GM19324 (cell line): ENCODE results near the gene CCDC27.
"Not testable (repeated sequence)": the region's sequence is repeated elsewhere in the genome, so short reads cannot be mapped to it uniquely, and the experiment has no call there.

ENCODE experiments used
- ATAC-seq: cut with Tn5 transposase; IDR thresholded peaks from one replicate; pipeline ENCODE4 v1.9.1; 2021; ENCODE audit warnings: mild to moderate bottlenecking, moderate library complexity; ENCODE audit not compliant: unreplicated experiment, low FRiP score

Gene CCDC27

DNA sequence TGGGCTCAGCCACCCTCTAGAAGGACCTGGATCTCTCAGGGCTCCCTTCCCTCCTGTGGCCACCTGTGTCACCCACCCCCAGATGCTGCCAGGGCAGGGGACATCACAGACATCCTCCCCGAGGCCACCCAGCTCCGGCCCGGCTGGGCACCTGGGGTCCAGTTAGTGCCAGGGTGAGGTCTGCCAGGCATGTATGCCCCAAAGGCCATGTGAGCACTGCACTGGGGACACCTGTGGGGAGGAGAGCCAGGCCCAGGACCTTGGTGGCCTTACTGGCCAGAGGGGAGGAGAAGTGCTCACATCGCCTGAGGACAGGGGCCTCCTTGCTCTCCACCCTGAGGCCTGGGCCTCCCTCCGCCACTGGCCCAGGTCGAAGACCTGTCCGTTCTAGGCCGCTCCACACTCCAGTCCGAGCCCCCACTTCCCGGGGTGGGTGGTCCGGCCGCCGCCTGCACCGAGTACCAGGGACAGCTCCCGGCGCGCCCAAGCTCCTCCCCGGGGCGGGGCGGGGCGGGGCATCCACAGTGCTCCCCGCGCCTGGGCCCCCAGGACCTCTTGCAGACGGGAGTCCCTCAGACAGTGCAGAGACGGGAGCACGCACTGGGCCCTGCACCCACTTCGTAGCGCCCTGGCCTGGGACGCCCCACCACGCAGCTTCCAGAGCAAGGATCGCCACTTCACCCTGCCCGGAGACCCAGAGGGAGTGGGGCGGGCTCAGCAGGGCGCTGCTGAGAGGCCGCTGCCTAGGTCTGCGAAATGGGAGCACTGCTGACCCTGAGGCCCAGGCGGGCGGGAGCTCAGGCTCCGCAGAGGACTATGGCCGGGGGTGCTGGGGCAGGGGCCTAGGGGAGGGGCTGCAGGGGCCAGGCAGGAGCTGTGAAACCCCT, 34.3 kb upstream of the CCDC27 start:
- no peak for ATAC-seq

GRCh38 chr1:3718764-3719163, 33.5 kb upstream of the CCDC27 start:
- no peak for ATAC-seq

DNA sequence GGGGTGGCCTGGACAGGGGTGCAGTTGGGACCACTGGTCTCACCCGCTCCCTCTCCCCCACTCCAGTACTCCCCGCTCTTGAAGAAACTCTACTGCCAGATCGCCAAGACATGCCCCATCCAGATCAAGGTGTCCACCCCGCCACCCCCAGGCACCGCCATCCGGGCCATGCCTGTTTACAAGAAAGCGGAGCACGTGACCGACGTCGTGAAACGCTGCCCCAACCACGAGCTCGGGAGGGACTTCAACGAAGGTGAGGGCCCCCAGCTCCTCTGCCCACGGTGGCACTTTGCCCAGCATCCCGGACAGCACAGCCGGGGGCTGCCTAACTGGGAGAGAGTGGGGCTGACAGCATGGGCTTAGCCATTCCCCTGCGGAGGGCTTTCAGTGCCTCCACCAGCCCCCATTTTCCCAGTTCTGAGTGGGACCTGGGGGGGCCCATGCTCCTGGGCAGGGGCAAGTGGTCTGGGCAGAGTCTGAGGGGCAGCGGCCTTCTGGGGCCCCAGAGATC, 30.2 kb upstream of the CCDC27 start:
- ATAC-seq = no peak

- ATAC-seq = no peak
Observed at GRCh38 chr1:3722846-3723245, 29.4 kb upstream of the CCDC27 start.

- not testable (repeated sequence) for ATAC-seq
Observed at GRCh38 chr1:3724416-3725030, 27.7 kb upstream of the CCDC27 start.

GRCh38 chr1:3725366-3725765, 26.9 kb upstream of the CCDC27 start:
- ATAC-seq = no peak

GRCh38 chr1:3727042-3727824, 25.0 kb upstream of the CCDC27 start:
- ATAC-seq = no peak

DNA sequence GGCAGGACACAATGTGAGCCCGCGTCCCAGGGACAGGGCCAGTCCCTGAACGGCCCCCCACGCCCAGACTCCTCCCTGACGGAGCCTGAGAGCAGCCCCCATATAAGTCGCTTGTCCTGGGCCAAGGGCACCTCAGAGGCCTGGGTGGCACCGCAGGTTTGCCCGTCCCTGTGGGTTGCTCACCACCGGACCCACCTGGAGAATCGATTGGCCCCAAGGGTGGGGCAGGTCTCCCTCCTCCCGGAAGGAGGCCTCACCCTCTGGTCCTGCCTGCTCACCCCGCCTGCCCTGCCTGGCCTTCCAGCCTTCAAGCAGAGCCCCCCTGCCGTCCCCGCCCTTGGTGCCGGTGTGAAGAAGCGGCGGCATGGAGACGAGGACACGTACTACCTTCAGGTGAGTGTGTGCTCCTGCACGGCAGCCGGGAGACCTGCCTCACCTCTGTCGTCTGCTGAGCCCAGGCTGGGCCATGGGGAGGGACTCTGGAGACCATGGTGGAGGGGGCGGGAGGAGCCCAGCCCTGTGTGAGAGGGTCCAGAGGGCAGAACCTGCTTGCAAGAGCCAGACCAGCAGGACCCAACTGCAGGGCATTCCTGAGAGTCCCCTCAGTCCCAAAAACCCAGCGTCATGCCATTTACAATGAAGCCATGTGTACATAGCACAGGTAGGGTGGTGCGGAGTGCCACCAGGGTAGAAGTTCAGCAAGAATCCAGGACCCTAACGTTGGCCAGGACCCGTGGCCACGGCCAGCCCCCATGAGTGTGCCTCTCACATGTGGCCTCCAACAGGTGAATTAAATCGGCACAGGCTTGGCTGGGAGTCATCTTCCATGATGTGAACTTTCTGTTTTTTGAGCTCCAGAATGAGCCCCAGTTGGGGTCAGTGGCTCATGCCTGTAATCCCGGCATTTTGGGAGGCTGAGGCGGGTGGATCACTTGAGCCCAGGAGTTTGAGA, 24.1 kb upstream of the CCDC27 start:
- ATAC-seq = no peak

DNA sequence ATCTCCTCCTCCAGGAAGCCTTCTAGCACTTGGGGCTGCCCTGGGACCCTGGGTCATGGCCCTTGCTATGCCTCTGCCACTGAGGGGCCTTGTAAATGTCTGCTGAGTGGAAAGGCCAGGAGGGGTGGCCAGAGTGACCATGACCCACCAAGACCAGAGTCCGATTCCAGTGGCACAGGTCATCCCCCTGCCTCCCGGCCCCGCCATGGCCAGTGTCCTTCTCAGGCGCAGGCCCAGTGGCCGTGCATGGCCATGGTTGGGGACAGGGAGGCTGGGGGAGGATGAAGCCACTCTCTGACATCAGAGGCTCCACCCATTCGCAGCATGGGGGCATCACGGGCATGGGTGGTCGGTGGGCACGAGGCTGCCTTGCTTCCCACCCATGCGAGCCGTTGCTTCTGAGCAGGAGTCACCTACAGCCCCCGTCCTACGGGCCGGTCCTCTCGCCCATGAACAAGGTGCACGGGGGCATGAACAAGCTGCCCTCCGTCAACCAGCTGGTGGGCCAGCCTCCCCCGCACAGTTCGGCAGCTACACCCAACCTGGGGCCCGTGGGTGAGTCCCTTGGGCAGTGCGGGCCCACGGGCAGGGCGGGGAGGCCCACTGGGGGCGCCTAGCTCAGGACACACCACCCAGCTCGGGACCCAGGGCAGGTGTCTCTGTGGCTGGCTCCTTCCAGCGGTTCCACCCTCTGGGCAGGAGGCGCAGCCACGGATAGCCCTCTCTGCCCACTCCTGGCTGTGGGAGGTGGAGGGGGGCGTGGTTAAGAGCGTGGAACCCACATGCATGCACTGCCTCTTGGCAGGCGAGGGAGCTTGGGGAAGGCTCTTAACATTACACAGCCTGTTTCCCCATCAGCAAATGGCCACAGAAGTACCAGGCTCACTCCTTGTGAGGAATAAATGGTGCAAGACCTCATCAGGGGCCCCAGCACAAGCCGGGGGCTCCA, 22.4 kb upstream of the CCDC27 start:
- no peak for ATAC-seq

- no peak for ATAC-seq
Observed at GRCh38 chr1:3730543-3731247, 21.6 kb upstream of the CCDC27 start.

- ATAC-seq = no peak
Observed at GRCh38 chr1:3731583-3732433, 20.4 kb upstream of the CCDC27 start.

DNA sequence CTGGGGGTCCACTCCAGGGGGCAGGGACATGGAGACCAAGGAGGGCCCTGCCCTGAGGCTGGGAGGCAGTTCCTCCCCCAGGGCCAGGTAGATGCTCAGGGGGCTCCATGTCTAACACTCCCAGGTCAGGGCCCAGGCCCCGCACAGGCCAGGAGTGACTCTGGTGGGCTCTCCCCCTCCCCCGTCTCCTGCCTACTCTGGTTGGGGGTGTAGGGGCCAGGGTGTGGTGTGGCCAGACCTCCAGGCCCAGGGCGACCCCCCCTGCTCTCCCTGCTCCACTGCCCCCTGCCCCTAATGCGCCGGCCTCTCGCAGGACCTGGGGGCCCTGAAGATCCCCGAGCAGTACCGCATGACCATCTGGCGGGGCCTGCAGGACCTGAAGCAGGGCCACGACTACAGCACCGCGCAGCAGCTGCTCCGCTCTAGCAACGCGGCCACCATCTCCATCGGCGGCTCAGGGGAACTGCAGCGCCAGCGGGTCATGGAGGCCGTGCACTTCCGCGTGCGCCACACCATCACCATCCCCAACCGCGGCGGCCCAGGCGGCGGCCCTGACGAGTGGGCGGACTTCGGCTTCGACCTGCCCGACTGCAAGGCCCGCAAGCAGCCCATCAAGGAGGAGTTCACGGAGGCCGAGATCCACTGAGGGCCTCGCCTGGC, 19.7 kb upstream of the CCDC27 start:
- ATAC-seq = no peak

DNA sequence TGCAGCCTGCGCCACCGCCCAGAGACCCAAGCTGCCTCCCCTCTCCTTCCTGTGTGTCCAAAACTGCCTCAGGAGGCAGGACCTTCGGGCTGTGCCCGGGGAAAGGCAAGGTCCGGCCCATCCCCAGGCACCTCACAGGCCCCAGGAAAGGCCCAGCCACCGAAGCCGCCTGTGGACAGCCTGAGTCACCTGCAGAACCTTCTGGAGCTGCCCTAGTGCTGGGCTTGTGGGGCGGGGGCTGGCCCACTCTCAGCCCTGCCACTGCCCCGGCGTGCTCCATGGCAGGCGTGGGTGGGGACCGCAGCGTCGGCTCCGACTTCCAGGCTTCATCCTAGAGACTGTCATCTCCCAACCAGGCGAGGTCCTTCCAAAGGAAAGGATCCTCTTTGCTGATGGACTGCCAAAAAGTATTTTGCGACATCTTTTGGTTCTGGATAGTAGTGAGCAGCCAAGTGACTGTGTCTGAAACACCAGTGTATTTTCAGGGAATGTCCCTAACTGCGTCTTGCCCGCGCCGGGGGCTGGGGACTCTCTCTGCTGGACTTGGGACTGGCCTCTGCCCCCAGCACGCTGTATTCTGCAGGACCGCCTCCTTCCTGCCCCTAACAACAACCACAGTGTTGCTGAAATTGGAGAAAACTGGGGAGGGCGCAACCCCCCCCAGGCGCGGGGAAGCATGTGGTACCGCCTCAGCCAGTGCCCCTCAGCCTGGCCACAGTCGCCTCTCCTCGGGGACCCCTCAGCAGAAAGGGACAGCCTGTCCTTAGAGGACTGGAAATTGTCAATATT, 19.0 kb upstream of the CCDC27 start:
- ATAC-seq = no peak

GRCh38 chr1:3733883-3734589, 18.2 kb upstream of the CCDC27 start:
- no peak for ATAC-seq

GRCh38 chr1:3734602-3735001, 17.6 kb upstream of the CCDC27 start:
- no peak for ATAC-seq
